Activated CD8-positive, alpha-beta T cell treated with anti-CD3 and anti-CD28 coated beads for 36 hours (primary cell): ENCODE results near the gene SIGLEC12. TPM values are rescaled to one million over a fixed set of nuclear protein-coding genes. Genes with fewer than 3 reads are reported as not detected.

ENCODE experiments used
- ATAC-seq: fragments of 200-7000 bp; cut with Tn5 transposase; one replicate; pipeline ENCODE4 v1.10.0; 2021; ENCODE audit warnings: mild to moderate bottlenecking, moderate library complexity
- CTCF ChIA-PET: fragments of 350-600 bp; sonication (Branson Sonifier 250); formaldehyde crosslinking; loops from one replicate; lab custom pipeline; 2021; ENCODE audit warnings: antibody characterized with exemption; lab: Charles Lee
- POLR2A ChIA-PET: fragments of 350-600 bp; sonication (Branson Sonifier 250); formaldehyde crosslinking; loops from one replicate; lab custom pipeline; 2021; ENCODE audit warnings: antibody characterized with exemption; lab: Charles Lee
- DNase-seq: peaks from one replicate; pipeline ENCODE4 v3.0.0-alpha.2; 2020
- H3K27ac Mint-ChIP-seq: one replicate; pipeline ENCODE4 v1.8.0; 2021; ENCODE audit warnings: mild to moderate bottlenecking, mixed read lengths
- H3K27me3 Mint-ChIP-seq: one replicate; pipeline ENCODE4 v1.8.0; 2021; ENCODE audit warnings: mixed read lengths
- H3K36me3 Mint-ChIP-seq: one replicate; pipeline ENCODE4 v1.8.0; 2021; ENCODE audit warnings: low read depth, mixed read lengths
- H3K4me1 Mint-ChIP-seq: one replicate; pipeline ENCODE4 v1.8.0; 2021; ENCODE audit warnings: low read depth, mixed read lengths
- H3K4me3 Mint-ChIP-seq: one replicate; pipeline ENCODE4 v1.8.0; 2021; ENCODE audit warnings: mild to moderate bottlenecking, moderate library complexity, mixed read lengths
- H3K9me3 Mint-ChIP-seq: one replicate; pipeline ENCODE4 v1.8.0; 2021; ENCODE audit warnings: mixed read lengths
- intact Hi-C: fragments of 100-400 bp; cut with micrococcal nuclease; formaldehyde crosslinking; loops from one replicate; pipeline ENCODE4 v1.10.0; 2022
- total RNA-seq, 2 experiments: library from RNA; stranded (reverse); gene quantifications; one replicate each; pipeline ENCODE4 v1.2.3, GENCODE V29; 2021
- TF ChIP-seq, protein P1 (sequence below): fragments of 200-600 bp; IDR thresholded peaks from one replicate; pipeline ENCODE4 v1.8.0; 2022; ENCODE audit warnings: antibody characterized with exemption, mild to moderate bottlenecking

Gene SIGLEC12
- total RNA-seq, 2 experiments from 2014 or later = 0.34 to 0.43 TPM

DNA sequence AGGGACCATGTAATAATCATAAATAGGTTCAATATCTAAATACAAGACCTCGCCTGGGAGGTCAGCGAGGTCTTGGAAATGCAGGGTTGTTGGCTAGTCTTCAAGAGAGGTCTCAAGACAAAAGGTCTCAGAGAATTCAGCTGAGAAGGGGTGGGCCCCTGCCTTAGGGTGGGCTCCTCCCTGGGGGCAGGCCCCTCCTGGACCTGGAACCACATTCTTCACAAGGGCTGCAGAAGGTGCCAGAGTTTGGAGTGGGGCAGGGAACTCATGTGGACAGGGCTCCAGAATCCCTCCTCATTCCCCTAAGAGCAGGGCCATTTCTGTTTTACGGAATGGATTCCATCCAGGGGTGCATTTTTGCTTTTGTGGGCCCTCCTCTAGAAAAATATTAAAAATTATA is 13.1 kb downstream of the SIGLEC12 start:
- no peak for DNase-seq
- Mint-ChIP-seq H3K4me1 (peaks cover 18% of the 10 kb centered on the region), H3K9me3 (peaks cover 2% of the 10 kb centered on the region), H3K27me3 (peaks cover 21% of the 10 kb centered on the region), H3K27ac (no peak overlapping the region), H3K4me3 (no peak overlapping the region), H3K36me3 (no peaks in the 10 kb centered on the region)
- intact Hi-C loops = no loop called here
- no peak for ATAC-seq
- ChIA-PET POLR2A (interaction anchor here (1.0 to 1.2 kb wide), 2 partner anchors 71 to 146 kb away, joined by 3 read pairs; partner anchors contain the start of gene SIGLEC10), CTCF (interaction anchor here (0.9 to 4.0 kb wide), 5 partner anchors 15 to 169 kb away, joined by 3 to 29 read pairs (median 5); no protein-coding TSS in a partner anchor)
- TF ChIP-seq, protein P1, sequence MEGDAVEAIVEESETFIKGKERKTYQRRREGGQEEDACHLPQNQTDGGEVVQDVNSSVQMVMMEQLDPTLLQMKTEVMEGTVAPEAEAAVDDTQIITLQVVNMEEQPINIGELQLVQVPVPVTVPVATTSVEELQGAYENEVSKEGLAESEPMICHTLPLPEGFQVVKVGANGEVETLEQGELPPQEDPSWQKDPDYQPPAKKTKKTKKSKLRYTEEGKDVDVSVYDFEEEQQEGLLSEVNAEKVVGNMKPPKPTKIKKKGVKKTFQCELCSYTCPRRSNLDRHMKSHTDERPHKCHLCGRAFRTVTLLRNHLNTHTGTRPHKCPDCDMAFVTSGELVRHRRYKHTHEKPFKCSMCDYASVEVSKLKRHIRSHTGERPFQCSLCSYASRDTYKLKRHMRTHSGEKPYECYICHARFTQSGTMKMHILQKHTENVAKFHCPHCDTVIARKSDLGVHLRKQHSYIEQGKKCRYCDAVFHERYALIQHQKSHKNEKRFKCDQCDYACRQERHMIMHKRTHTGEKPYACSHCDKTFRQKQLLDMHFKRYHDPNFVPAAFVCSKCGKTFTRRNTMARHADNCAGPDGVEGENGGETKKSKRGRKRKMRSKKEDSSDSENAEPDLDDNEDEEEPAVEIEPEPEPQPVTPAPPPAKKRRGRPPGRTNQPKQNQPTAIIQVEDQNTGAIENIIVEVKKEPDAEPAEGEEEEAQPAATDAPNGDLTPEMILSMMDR = no peak

DNA sequence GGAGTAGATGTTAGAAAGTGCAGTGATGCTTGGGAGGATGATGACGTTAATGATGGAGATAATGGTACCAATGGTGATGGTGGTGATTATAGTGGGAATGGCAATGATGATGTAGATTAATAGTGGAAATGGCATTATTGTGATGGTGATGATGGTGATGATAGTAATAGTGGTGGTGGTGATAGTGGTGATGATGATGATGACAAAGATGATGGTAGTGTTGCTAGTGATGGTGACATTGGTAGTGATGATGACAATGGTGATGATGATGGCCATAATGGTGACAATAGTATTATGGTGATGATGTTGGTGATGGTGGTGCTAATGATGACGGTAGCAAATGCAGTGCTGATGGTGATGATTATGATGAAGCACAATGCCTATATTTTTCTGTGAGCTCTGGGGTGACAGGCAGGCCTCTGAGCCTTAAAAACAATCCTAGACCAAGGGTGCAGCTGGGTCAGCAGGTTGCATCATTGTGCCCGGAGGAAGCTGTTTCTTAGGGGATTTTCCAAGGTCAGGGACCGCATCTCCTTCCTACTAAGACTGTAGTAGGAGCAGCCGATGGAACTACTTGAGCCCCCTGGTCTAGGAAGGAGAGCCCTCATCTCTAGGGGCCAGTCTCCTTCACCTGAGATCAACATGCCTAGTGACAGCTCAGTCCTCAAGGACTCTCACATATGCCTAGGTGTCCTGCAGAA is 15.5 kb downstream of the SIGLEC12 start:
- Mint-ChIP-seq H3K27ac (no peak overlapping the region), H3K4me1 (peaks cover 17% of the 10 kb centered on the region), H3K9me3 (peaks cover 2% of the 10 kb centered on the region), H3K27me3 (peaks cover 17% of the 10 kb centered on the region), H3K4me3 (no peak overlapping the region), H3K36me3 (no peaks in the 10 kb centered on the region)
- ChIA-PET POLR2A (interaction anchor here (1.0 kb wide), 1 partner anchor 12 kb away, joined by 3 read pairs; no protein-coding TSS in a partner anchor), CTCF (interaction anchor here (4.0 kb wide), 1 partner anchor 12 kb away, joined by 29 read pairs; no protein-coding TSS in a partner anchor)
- intact Hi-C loops = no loop called here
- DNase-seq (no peak), ATAC-seq (no peak)
- TF ChIP-seq, protein P1 = no peak

DNA sequence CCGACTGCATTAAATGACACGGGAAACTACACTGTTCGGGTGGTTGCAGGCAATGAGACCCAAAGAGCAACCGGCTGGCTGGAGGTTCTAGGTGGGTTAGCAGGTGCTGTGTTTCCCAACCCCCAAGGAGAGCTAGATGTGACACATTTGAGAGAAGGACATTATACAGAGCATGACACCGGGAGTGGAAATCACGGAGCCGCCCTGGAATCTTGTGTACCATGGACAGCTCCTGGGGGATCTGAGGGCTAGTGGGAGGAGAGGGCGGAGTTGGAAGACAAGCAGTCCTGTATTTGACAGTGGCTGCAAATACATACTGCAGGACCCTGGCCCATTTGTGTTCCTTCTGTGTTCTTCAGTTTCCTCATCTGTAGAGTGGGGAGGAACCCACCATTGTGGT is 21.0 kb downstream of the SIGLEC12 start:
- Mint-ChIP-seq H3K36me3 (no peaks in the 10 kb centered on the region), H3K9me3 (peaks cover 2% of the 10 kb centered on the region), H3K4me3 (no peak overlapping the region), H3K27me3 (peaks cover 16% of the 10 kb centered on the region), H3K27ac (no peak overlapping the region), H3K4me1 (peaks cover 27% of the 10 kb centered on the region)
- TF ChIP-seq, protein P1 = no peak
- ATAC-seq (no peak), DNase-seq (peak; percentile 23)
- intact Hi-C loops = no loop called here
- ChIA-PET CTCF (interaction anchor here (1.0 to 2.7 kb wide), 4 partner anchors 7 to 179 kb away, joined by 4 to 18 read pairs (median 5); no protein-coding TSS in a partner anchor), POLR2A (no interaction called here)

DNA sequence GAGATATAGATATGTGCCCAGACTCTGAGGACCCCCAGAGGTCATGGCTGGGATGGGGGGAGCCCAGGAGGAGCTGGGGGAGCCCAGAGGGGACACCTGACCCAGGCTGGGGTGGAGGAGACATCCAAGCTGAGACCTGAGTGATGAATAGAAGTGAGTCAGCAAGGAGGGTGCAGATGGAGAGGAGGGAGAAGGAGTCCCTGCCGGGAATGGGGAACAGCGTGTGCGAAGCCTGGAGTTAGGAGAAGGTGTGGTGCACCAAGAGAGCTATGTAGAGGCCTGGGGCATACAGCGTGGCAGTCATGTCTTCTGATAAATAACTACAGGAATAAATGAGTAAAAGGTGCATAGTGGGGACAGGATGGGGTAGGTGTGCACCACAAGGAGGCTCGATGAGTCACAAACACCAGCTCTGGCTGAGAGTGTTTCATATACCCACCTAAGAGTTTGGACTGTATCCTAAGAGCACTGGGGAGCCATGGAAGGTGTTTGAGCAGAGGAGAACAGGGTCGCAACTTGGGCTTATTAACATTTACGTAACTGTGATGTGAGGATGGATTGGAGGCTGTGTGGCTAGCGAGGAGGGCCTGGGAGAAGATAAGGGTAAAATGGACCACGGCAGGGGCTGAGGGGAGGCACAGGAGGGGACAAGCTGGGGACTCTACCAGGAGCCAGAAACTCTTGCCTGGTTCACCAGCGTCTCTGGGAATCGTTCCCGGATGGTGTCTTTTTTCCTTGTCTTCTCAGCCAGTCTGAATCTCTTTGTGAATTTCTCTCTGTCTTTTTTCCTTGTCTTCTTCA is 21.9 kb downstream of the SIGLEC12 start:
- Mint-ChIP-seq H3K27me3 (peaks cover 13% of the 10 kb centered on the region), H3K9me3 (peaks cover 2% of the 10 kb centered on the region), H3K4me1 (peaks cover 28% of the 10 kb centered on the region), H3K4me3 (no peak overlapping the region), H3K36me3 (no peaks in the 10 kb centered on the region), H3K27ac (peak overlapping the region; percentile 8)
- intact Hi-C loops = loop anchor here (5.0 kb wide), 1 partner anchor 178 kb away; no protein-coding TSS in a partner anchor
- CTCF ChIA-PET = interaction anchor here (0.8 to 1.8 kb wide), 7 partner anchors 27 to 197 kb away, joined by 3 to 6 read pairs (median 4); no protein-coding TSS in a partner anchor
- ATAC-seq (peak; percentile 96), DNase-seq (peak; percentile 77)
- POLR2A ChIA-PET = interaction anchor here (0.8 to 1.5 kb wide), 2 partner anchors 12 to 120 kb away, joined by 3 to 5 read pairs; no protein-coding TSS in a partner anchor
- TF ChIP-seq, protein P1 = no peak
